Measurements from ENCODE around the gene APBA2.

GRCh38 chr15:29131840-29132420 lies 246.2 kb downstream of the APBA2 start:
- TF ChIP-seq, protein P1, sequence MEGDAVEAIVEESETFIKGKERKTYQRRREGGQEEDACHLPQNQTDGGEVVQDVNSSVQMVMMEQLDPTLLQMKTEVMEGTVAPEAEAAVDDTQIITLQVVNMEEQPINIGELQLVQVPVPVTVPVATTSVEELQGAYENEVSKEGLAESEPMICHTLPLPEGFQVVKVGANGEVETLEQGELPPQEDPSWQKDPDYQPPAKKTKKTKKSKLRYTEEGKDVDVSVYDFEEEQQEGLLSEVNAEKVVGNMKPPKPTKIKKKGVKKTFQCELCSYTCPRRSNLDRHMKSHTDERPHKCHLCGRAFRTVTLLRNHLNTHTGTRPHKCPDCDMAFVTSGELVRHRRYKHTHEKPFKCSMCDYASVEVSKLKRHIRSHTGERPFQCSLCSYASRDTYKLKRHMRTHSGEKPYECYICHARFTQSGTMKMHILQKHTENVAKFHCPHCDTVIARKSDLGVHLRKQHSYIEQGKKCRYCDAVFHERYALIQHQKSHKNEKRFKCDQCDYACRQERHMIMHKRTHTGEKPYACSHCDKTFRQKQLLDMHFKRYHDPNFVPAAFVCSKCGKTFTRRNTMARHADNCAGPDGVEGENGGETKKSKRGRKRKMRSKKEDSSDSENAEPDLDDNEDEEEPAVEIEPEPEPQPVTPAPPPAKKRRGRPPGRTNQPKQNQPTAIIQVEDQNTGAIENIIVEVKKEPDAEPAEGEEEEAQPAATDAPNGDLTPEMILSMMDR (IDR thresholded peaks at IDR 0.05) = no peak
- no peak for TF ChIP-seq POLR2A (IDR thresholded peaks at IDR 0.05)
